Immature natural killer cell (primary cell): ENCODE measurements around the gene PSMC3IP. TPM values are rescaled to one million over a fixed set of nuclear protein-coding genes. Genes with fewer than 3 reads are reported as not detected.
"Not testable (repeated sequence)": the region's sequence is repeated elsewhere in the genome, so short reads cannot be mapped to it uniquely, and the experiment has no call there.

Experiments used
- DNase-seq, 3 donors: peaks; one replicate each; pipeline ENCODE4 v3.0.0; 2022; ENCODE audit warnings: mixed read lengths in 1 of 3
- H3K27ac Mint-ChIP-seq, 6 donors: one replicate each; pipeline ENCODE4 v1.8.0; 2020; ENCODE audit warnings: mixed read lengths in 6 of 6, mild to moderate bottlenecking in 5 of 6, inconsistent platforms in 4 of 6, moderate library complexity in 3 of 6
- H3K27me3 Mint-ChIP-seq, 3 donors: one replicate each; pipeline ENCODE4 v1.8.0; 2020 to 2021; ENCODE audit warnings: low read depth in 3 of 3, mild to moderate bottlenecking in 3 of 3, mixed read lengths in 3 of 3, moderate library complexity in 3 of 3, inconsistent platforms in 1 of 3
- H3K36me3 Mint-ChIP-seq, 3 donors: one replicate each; pipeline ENCODE4 v1.8.0; 2020; ENCODE audit warnings: mixed read lengths in 3 of 3, inconsistent platforms in 2 of 3, mild to moderate bottlenecking in 2 of 3
- H3K4me1 Mint-ChIP-seq, 2 donors: one replicate each; pipeline ENCODE4 v1.8.0; 2020; ENCODE audit warnings: inconsistent platforms in 2 of 2, mild to moderate bottlenecking in 2 of 2, mixed read lengths in 2 of 2, moderate library complexity in 1 of 2
- H3K4me3 Mint-ChIP-seq, 5 donors: one replicate each; pipeline ENCODE4 v1.8.0; 2020; ENCODE audit warnings: mild to moderate bottlenecking in 5 of 5, mixed read lengths in 5 of 5, inconsistent platforms in 3 of 5, moderate library complexity in 3 of 5
- H3K9me3 Mint-ChIP-seq, 6 donors: one replicate each; pipeline ENCODE4 v1.8.0; 2020; ENCODE audit warnings: mild to moderate bottlenecking in 6 of 6, mixed read lengths in 6 of 6, inconsistent platforms in 4 of 6, moderate library complexity in 3 of 6
- polyA plus RNA-seq, 3 donors: library from polyadenylated mRNA; unstranded; fragments of 300-500 nt; fragmentation: Illumina TruSeq; gene quantifications; one replicate each; pipeline ENCODE4 v1.2.3, GENCODE V29; 2021

Gene PSMC3IP
- polyA plus RNA-seq, 3 donors from 2014 or later: 0.91 to 3.0 (median 1.5) TPM

GRCh38 chr17:42563543-42563942 is 14.0 kb downstream of the PSMC3IP start:
- Mint-ChIP-seq H3K4me3 (peak overlapping the region; percentile 76 to 93 (median 92)), H3K27me3 (peaks cover 17 to 25% (median 22%) of the 10 kb centered on the region in 3 donors), H3K4me1 (peaks cover 49 to 51% of the 10 kb centered on the region in 2 donors), H3K36me3 (peaks cover 0 to 9% (median 0%) of the 10 kb centered on the region in 3 donors), H3K27ac (peak overlapping the region; percentile 47 to 91 (median 86)), H3K9me3 (no peaks in the 10 kb centered on the region)
- DNase-seq: no peak

GRCh38 chr17:42563143-42563509 is 14.4 kb downstream of the PSMC3IP start:
- H3K4me3 Mint-ChIP-seq: peak overlapping the region; percentile 91 to 95 (median 92)
- no peaks in the 10 kb centered on the region for H3K9me3 Mint-ChIP-seq
- H3K36me3 Mint-ChIP-seq: peaks cover 0 to 9% (median 0%) of the 10 kb centered on the region in 3 donors
- DNase-seq: no peak
- peaks cover 17 to 25% (median 22%) of the 10 kb centered on the region in 3 donors for H3K27me3 Mint-ChIP-seq
- H3K4me1 Mint-ChIP-seq: peaks cover 47 to 49% of the 10 kb centered on the region in 2 donors
- H3K27ac Mint-ChIP-seq: peak overlapping the region in 5 of 6 donors; percentile 69 to 97 (median 85)

GRCh38 chr17:42562388-42563142 is 15.0 kb downstream of the PSMC3IP start:
- no peak for DNase-seq

GRCh38 chr17:42561897-42562387 is 15.6 kb downstream of the PSMC3IP start, which contains the start of gene COASY:
Gene COASY (plus strand): TSS chr17:42562148. CDS start chr17:42562623, 475 bp downstream.
- Mint-ChIP-seq H3K36me3 (peaks cover 0 to 6% (median 0%) of the 10 kb centered on the region in 3 donors), H3K27ac (peak within 1 kb of the TSS; percentile 85 to 97 (median 94)), H3K9me3 (no peaks in the 10 kb centered on the region), H3K4me3 (peak within 1 kb of the TSS; percentile 91 to 95 (median 92)), H3K4me1 (peaks cover 40 to 42% of the 10 kb centered on the region in 2 donors), H3K27me3 (peaks cover 15 to 18% (median 18%) of the 10 kb centered on the region in 3 donors)
- DNase-seq: peak; percentile 88 to 92 (median 91)

More at GRCh38 chr17:42562388-42563142, 15.0 kb downstream of the PSMC3IP start:
- Mint-ChIP-seq H3K4me1 (peaks cover 43 to 44% of the 10 kb centered on the region in 2 donors), H3K27ac (peak overlapping the region; percentile 85 to 97 (median 94)), H3K4me3 (peak overlapping the region; percentile 91 to 95 (median 92)), H3K9me3 (no peaks in the 10 kb centered on the region), H3K27me3 (peaks cover 17 to 24% (median 22%) of the 10 kb centered on the region in 3 donors), H3K36me3 (peaks cover 0 to 6% (median 0%) of the 10 kb centered on the region in 3 donors)

GRCh38 chr17:42560246-42560645 is 17.3 kb downstream of the PSMC3IP start:
- peaks cover 36 to 37% of the 10 kb centered on the region in 2 donors for H3K4me1 Mint-ChIP-seq
- peak overlapping the region in 3 of 5 donors; percentile 62 to 77 (median 72) for H3K4me3 Mint-ChIP-seq
- peak overlapping the region in 3 of 6 donors; percentile 8 to 88 (median 22) for H3K27ac Mint-ChIP-seq
- peaks cover 0 to 6% (median 0%) of the 10 kb centered on the region in 3 donors for H3K36me3 Mint-ChIP-seq
- peaks cover 8 to 13% (median 11%) of the 10 kb centered on the region in 3 donors for H3K27me3 Mint-ChIP-seq
- no peak for DNase-seq
- H3K9me3 Mint-ChIP-seq: no peaks in the 10 kb centered on the region

GRCh38 chr17:42559075-42559474 is 18.5 kb downstream of the PSMC3IP start:
- Mint-ChIP-seq H3K4me1 (peaks cover 40 to 47% of the 10 kb centered on the region in 2 donors), H3K36me3 (peaks cover 0 to 6% (median 0%) of the 10 kb centered on the region in 3 donors), H3K27me3 (peaks cover 8 to 19% (median 13%) of the 10 kb centered on the region in 3 donors), H3K9me3 (no peaks in the 10 kb centered on the region), H3K27ac (no peak overlapping the region), H3K4me3 (no peak overlapping the region)
- DNase-seq: no peak

- not testable (repeated sequence) for H3K27me3 Mint-ChIP-seq, H3K36me3 Mint-ChIP-seq, DNase-seq, H3K9me3 Mint-ChIP-seq
- Mint-ChIP-seq H3K4me3 (peak overlapping the region in 1 of 5 donors; percentile 50), H3K4me1 (peaks cover 21 to 23% of the 10 kb centered on the region in 2 donors), H3K27ac (peak overlapping the region in 2 of 6 donors; percentile 7 to 91)
These were observed 21.4 kb downstream of the PSMC3IP start for GRCh38 chr17:42555961-42556617.

- Mint-ChIP-seq H3K4me3 (peak overlapping the region; percentile 85 to 90 (median 88)), H3K27ac (peak overlapping the region; percentile 82 to 93 (median 91)), H3K9me3 (no peaks in the 10 kb centered on the region), H3K27me3 (peaks cover 0 to 8% (median 6%) of the 10 kb centered on the region in 3 donors), H3K4me1 (peaks cover 15 to 23% of the 10 kb centered on the region in 2 donors), H3K36me3 (no peaks in the 10 kb centered on the region)
- no peak for DNase-seq
These were observed 22.4 kb downstream of the PSMC3IP start for GRCh38 chr17:42555122-42555622.

- Mint-ChIP-seq H3K4me1 (peaks cover 15 to 21% of the 10 kb centered on the region in 2 donors), H3K36me3 (no peaks in the 10 kb centered on the region), H3K27ac (peak overlapping the region; percentile 82 to 93 (median 91)), H3K9me3 (no peaks in the 10 kb centered on the region), H3K27me3 (peaks cover 0 to 8% (median 4%) of the 10 kb centered on the region in 3 donors), H3K4me3 (peak overlapping the region; percentile 85 to 90 (median 88))
- DNase-seq: peak; percentile 85 to 87 (median 87)
These were observed 23.0 kb downstream of the PSMC3IP start for GRCh38 chr17:42554250-42555121.

GRCh38 chr17:42553866-42554249 is 23.7 kb downstream of the PSMC3IP start:
- no peaks in the 10 kb centered on the region for H3K36me3 Mint-ChIP-seq
- peak overlapping the region; percentile 85 to 90 (median 88) for H3K4me3 Mint-ChIP-seq
- H3K9me3 Mint-ChIP-seq: no peaks in the 10 kb centered on the region
- peak in 1 of 3 donors; percentile 26 for DNase-seq
- peak overlapping the region; percentile 82 to 93 (median 91) for H3K27ac Mint-ChIP-seq
- H3K4me1 Mint-ChIP-seq: peaks cover 20 to 25% of the 10 kb centered on the region in 2 donors
- peaks cover 0 to 8% (median 4%) of the 10 kb centered on the region in 3 donors for H3K27me3 Mint-ChIP-seq

GRCh38 chr17:42553161-42553818 is 24.2 kb downstream of the PSMC3IP start:
- no peaks in the 10 kb centered on the region for H3K36me3 Mint-ChIP-seq
- peak overlapping the region; percentile 85 to 90 (median 88) for H3K4me3 Mint-ChIP-seq

GRCh38 chr17:42552736-42553135 is 24.8 kb downstream of the PSMC3IP start, which contains the start of gene HSD17B1:
Gene HSD17B1 (plus strand): TSS chr17:42552923. CDS start chr17:42552934, 11 bp downstream.
- H3K36me3 Mint-ChIP-seq, H3K27me3 Mint-ChIP-seq, DNase-seq, H3K9me3 Mint-ChIP-seq: not testable (repeated sequence)
- peak within 1 kb of the TSS; percentile 55 to 93 (median 91) for H3K27ac Mint-ChIP-seq
- peaks cover 23 to 28% of the 10 kb centered on the region in 2 donors for H3K4me1 Mint-ChIP-seq
- H3K4me3 Mint-ChIP-seq: peak within 1 kb of the TSS; percentile 85 to 90 (median 88)

More at GRCh38 chr17:42553161-42553818, 24.2 kb downstream of the PSMC3IP start:
- H3K27ac Mint-ChIP-seq: peak overlapping the region; percentile 55 to 93 (median 91)
- H3K27me3 Mint-ChIP-seq: peaks cover 0 to 8% (median 4%) of the 10 kb centered on the region in 3 donors
- peaks cover 23 to 28% of the 10 kb centered on the region in 2 donors for H3K4me1 Mint-ChIP-seq
- H3K9me3 Mint-ChIP-seq: no peaks in the 10 kb centered on the region
- DNase-seq: no peak
